Activated B cell treated with CpG ODN at 0.5 μM for 24 hours (primary cell): Measurements from ENCODE around the gene SAMD13. TPM values are rescaled to one million over a fixed set of nuclear protein-coding genes. Genes with fewer than 3 reads are reported as not detected.

Experiments used
- ATAC-seq: fragments of 200-7000 bp; cut with Tn5 transposase; one replicate; pipeline ENCODE4 v1.10.0; 2021; ENCODE audit warnings: low read depth, mild to moderate bottlenecking, moderate library complexity
- CTCF ChIA-PET: fragments of 350-600 bp; sonication (Branson Sonifier 250); formaldehyde crosslinking; loops from one replicate; lab custom pipeline; 2021; ENCODE audit warnings: antibody characterized with exemption; lab: Charles Lee
- POLR2A ChIA-PET: fragments of 350-600 bp; sonication (Branson Sonifier 250); formaldehyde crosslinking; loops from one replicate; lab custom pipeline; 2021; ENCODE audit warnings: antibody characterized with exemption; lab: Charles Lee
- DNase-seq: peaks from one replicate; pipeline ENCODE4 v3.0.0; 2022
- H3K27ac Mint-ChIP-seq: one replicate; pipeline ENCODE4 v1.8.0; 2020; ENCODE audit warnings: mixed read lengths
- H3K27me3 Mint-ChIP-seq: one replicate; pipeline ENCODE4 v1.8.0; 2021; ENCODE audit warnings: mixed read lengths
- H3K36me3 Mint-ChIP-seq: one replicate; pipeline ENCODE4 v1.8.0; 2021; ENCODE audit warnings: low read depth, mixed read lengths
- H3K4me1 Mint-ChIP-seq: one replicate; pipeline ENCODE4 v1.8.0; 2021; ENCODE audit warnings: mixed read lengths
- H3K4me3 Mint-ChIP-seq: one replicate; pipeline ENCODE4 v1.8.0; 2020; ENCODE audit warnings: mild to moderate bottlenecking, mixed read lengths
- H3K9me3 Mint-ChIP-seq: one replicate; pipeline ENCODE4 v1.8.0; 2020; ENCODE audit warnings: mixed read lengths
- CTCF ChIP-seq: fragments of 200-600 bp; IDR thresholded peaks from one replicate; pipeline ENCODE4 v1.8.0; 2022; ENCODE audit warnings: antibody characterized with exemption, mild to moderate bottlenecking
- intact Hi-C: fragments of 100-400 bp; cut with micrococcal nuclease; formaldehyde crosslinking; loops from one replicate; pipeline ENCODE4 v1.15.1; 2024
- total RNA-seq: library from RNA; stranded (reverse); gene quantifications from 2 replicates; pipeline ENCODE4 v1.2.3, GENCODE V29; 2022

Gene SAMD13
- total RNA-seq, 1 donor from 2014 or later: 0.18 TPM

- Mint-ChIP-seq H3K27me3 (peaks cover 5% of the 10 kb centered on the region), H3K4me1 (no peaks in the 10 kb centered on the region), H3K27ac (no peak overlapping the region), H3K36me3 (no peaks in the 10 kb centered on the region), H3K9me3 (no peaks in the 10 kb centered on the region), H3K4me3 (no peak overlapping the region)
- no peak for TF ChIP-seq CTCF
- ATAC-seq (no peak), DNase-seq (no peak)
- ChIA-PET CTCF (no interaction called here), POLR2A (no interaction called here)
- intact Hi-C loops: no loop called here
These were observed 49.0 kb downstream of the SAMD13 start for GRCh38 chr1:84350550-84350949.

GRCh38 chr1:84352298-84353106 is 51.0 kb downstream of the SAMD13 start:
- POLR2A ChIA-PET: no interaction called here
- CTCF ChIA-PET: interaction anchor here (0.6 kb wide), 1 partner anchor 87 kb away, joined by 4 read pairs; no protein-coding TSS in a partner anchor
- Mint-ChIP-seq H3K27ac (no peak overlapping the region), H3K27me3 (peaks cover 7% of the 10 kb centered on the region), H3K9me3 (no peaks in the 10 kb centered on the region), H3K36me3 (no peaks in the 10 kb centered on the region), H3K4me3 (no peak overlapping the region), H3K4me1 (no peaks in the 10 kb centered on the region)
- intact Hi-C loops: no loop called here
- DNase-seq: no peak
- ATAC-seq: no peak
- TF ChIP-seq CTCF: no peak

GRCh38 chr1:84353695-84354094 is 52.2 kb downstream of the SAMD13 start:
- Mint-ChIP-seq H3K27ac (no peak overlapping the region), H3K9me3 (no peaks in the 10 kb centered on the region), H3K27me3 (peaks cover 9% of the 10 kb centered on the region), H3K4me1 (no peaks in the 10 kb centered on the region), H3K4me3 (no peak overlapping the region), H3K36me3 (no peaks in the 10 kb centered on the region)
- ATAC-seq: no peak
- no peak for TF ChIP-seq CTCF
- intact Hi-C loops: no loop called here
- ChIA-PET POLR2A (no interaction called here), CTCF (no interaction called here)
- no peak for DNase-seq

GRCh38 chr1:84355556-84355955 is 54.0 kb downstream of the SAMD13 start:
- Mint-ChIP-seq H3K9me3 (no peaks in the 10 kb centered on the region), H3K4me3 (no peak overlapping the region), H3K4me1 (no peaks in the 10 kb centered on the region), H3K27me3 (peaks cover 9% of the 10 kb centered on the region), H3K36me3 (no peaks in the 10 kb centered on the region), H3K27ac (no peak overlapping the region)
- no peak for ATAC-seq
- POLR2A ChIA-PET: no interaction called here
- no peak for DNase-seq
- intact Hi-C loops: no loop called here
- CTCF ChIA-PET: no interaction called here
- no peak for TF ChIP-seq CTCF

- ChIA-PET CTCF (no interaction called here), POLR2A (no interaction called here)
- peaks cover 9% of the 10 kb centered on the region for H3K27me3 Mint-ChIP-seq
- H3K36me3 Mint-ChIP-seq: no peaks in the 10 kb centered on the region
- no peak overlapping the region for H3K27ac Mint-ChIP-seq
- no peak for TF ChIP-seq CTCF
- H3K4me1 Mint-ChIP-seq: no peaks in the 10 kb centered on the region
- intact Hi-C loops: no loop called here
- no peak for DNase-seq
- no peak for ATAC-seq
- H3K4me3 Mint-ChIP-seq: no peak overlapping the region
- no peaks in the 10 kb centered on the region for H3K9me3 Mint-ChIP-seq
These were observed 55.4 kb downstream of the SAMD13 start for GRCh38 chr1:84356881-84357280.
